ENCODE measurements around the gene PKDCC. TPM values are rescaled to one million over a fixed set of nuclear protein-coding genes. Genes with fewer than 3 reads are reported as not detected.

PKDCC gene
- total RNA-seq, 2 donors from 2014 or later: not detected

- Mint-ChIP-seq H3K36me3 (ENCODE audit: low read depth) (no peaks in the 10 kb centered on the region), H3K4me1 (peaks cover 14% of the 10 kb centered on the region), H3K27me3 (no peaks in the 10 kb centered on the region), H3K27ac (no peak overlapping the region), H3K4me3 (no peak overlapping the region), H3K9me3 (no peaks in the 10 kb centered on the region)
- ATAC-seq (replicated peaks): peak; percentile 69
Measured at GRCh38 chr2:42105330-42106256, 57.8 kb downstream of the PKDCC start.

GRCh38 chr2:42106257-42106816 lies 58.5 kb downstream of the PKDCC start:
- Mint-ChIP-seq H3K36me3 (ENCODE audit: low read depth) (no peaks in the 10 kb centered on the region), H3K27me3 (no peaks in the 10 kb centered on the region), H3K27ac (no peak overlapping the region), H3K9me3 (no peaks in the 10 kb centered on the region), H3K4me3 (no peak overlapping the region), H3K4me1 (peaks cover 13% of the 10 kb centered on the region)
- no peak for ATAC-seq (replicated peaks)

GRCh38 chr2:42107249-42108042 lies 59.6 kb downstream of the PKDCC start:
- peaks cover 12% of the 10 kb centered on the region for H3K4me1 Mint-ChIP-seq
- H3K27me3 Mint-ChIP-seq: no peaks in the 10 kb centered on the region
- H3K4me3 Mint-ChIP-seq: no peak overlapping the region
- H3K9me3 Mint-ChIP-seq: no peaks in the 10 kb centered on the region
- H3K27ac Mint-ChIP-seq: no peak overlapping the region
- ATAC-seq (replicated peaks): no peak
- no peaks in the 10 kb centered on the region for H3K36me3 Mint-ChIP-seq (ENCODE audit: low read depth)

Other genes with a start within 250 kb of the PKDCC start
- 10 to 100 TPM; 69.9 to 93.7 TPM for gene EML4, start 121.3 kb downstream of the PKDCC start, total RNA-seq

Data from activated T-helper 17 cell treated with anti-CD3 and anti-CD28 coated beads, Interleukin-2, amount 50 U/mL, for 72 hours (primary cell).